PC-9 (cell line): ENCODE data around the gene SPRYD3. TPM values are rescaled to one million over a fixed set of nuclear protein-coding genes. Genes with fewer than 3 reads are reported as not detected.

Experiments used
- BruUV-seq: library from RNA; stranded (reverse); fragments of 400-500 nt; replicated peaks from 2 replicates; lab custom pipeline; 2021; lab: Mats Ljungman, UMichigan
- CTCF ChIA-PET: fragments of 300-600 bp; sonication (Branson Sonifier 250); formaldehyde crosslinking; loops from one replicate; lab custom pipeline; 2022; ENCODE audit warnings: antibody characterized with exemption; lab: Charles Lee
- POLR2A ChIA-PET: fragments of 300-600 bp; sonication (Branson Sonifier 250); formaldehyde crosslinking; loops from one replicate; lab custom pipeline; 2022; ENCODE audit warnings: antibody characterized with exemption; ENCODE audit not compliant: unreplicated experiment; lab: Charles Lee
- DNase-seq, 2 experiments: peaks; one replicate each; pipeline versions ENCODE4 v3.0.0 to v3.0.0-alpha.2; 2015 to 2022; ENCODE audit warnings: mixed read lengths in 1 of 2
- H2AFZ ChIP-seq: fragments of 200-600 bp; sonication (generic); 2 replicates; pipeline ENCODE4 v1.8.1; 2017; ENCODE audit warnings: antibody characterized with exemption
- H3F3A ChIP-seq: fragments of 200-600 bp; sonication (generic); 2 replicates; pipeline ENCODE4 v1.8.1; 2017; ENCODE audit warnings: antibody characterized with exemption, mild to moderate bottlenecking, low read depth; ENCODE audit not compliant: insufficient read depth
- H3K27ac ChIP-seq: fragments of 200-600 bp; sonication (generic); 2 replicates; pipeline ENCODE4 v1.6.1; 2016; ENCODE audit warnings: mixed run types
- H3K27me3 ChIP-seq: fragments of 200-600 bp; sonication (generic); 2 replicates; pipeline ENCODE4 v1.6.1; 2016; ENCODE audit warnings: low read depth, mixed run types; ENCODE audit not compliant: insufficient read depth
- H3K36me3 ChIP-seq: fragments of 200-600 bp; sonication (generic); 2 replicates; pipeline ENCODE4 v1.6.1; 2016; ENCODE audit warnings: low read depth, mixed run types
- H3K4me1 ChIP-seq: fragments of 200-600 bp; sonication (generic); replicated peaks from 2 replicates; pipeline ENCODE4 v1.6.1; 2016; ENCODE audit warnings: mixed run types; ENCODE audit not compliant: insufficient read depth
- H3K4me2 ChIP-seq: fragments of 200-600 bp; sonication (generic); 2 replicates; pipeline ENCODE4 v1.6.1; 2017; ENCODE audit warnings: mixed run types
- H3K4me3 ChIP-seq: fragments of 200-600 bp; sonication (generic); 2 replicates; pipeline ENCODE4 v1.6.1; 2016; ENCODE audit warnings: mixed run types
- H3K79me2 ChIP-seq: fragments of 200-600 bp; sonication (generic); 2 replicates; pipeline ENCODE4 v1.6.1; 2017; ENCODE audit warnings: low read depth, mixed run types
- H3K9me2 ChIP-seq: fragments of 200-600 bp; sonication (generic); 2 replicates; pipeline ENCODE4 v1.8.1; 2017; ENCODE audit warnings: mild to moderate bottlenecking; ENCODE audit not compliant: insufficient read depth
- H3K9me3 ChIP-seq: fragments of 200-600 bp; sonication (generic); 2 replicates; pipeline ENCODE4 v1.8.1; 2016; ENCODE audit warnings: low read depth; ENCODE audit not compliant: insufficient read depth
- H4K20me1 ChIP-seq: fragments of 200-600 bp; sonication (generic); 2 replicates; pipeline ENCODE4 v1.8.1; 2017; ENCODE audit not compliant: insufficient read depth
- EZH2 ChIP-seq: fragments of 200-600 bp; sonication (generic); IDR thresholded peaks from 2 replicates; pipeline ENCODE4 v1.8.0; 2017; ENCODE audit warnings: antibody characterized with exemption, low read depth
- intact Hi-C: fragments of 100-400 bp; cut with micrococcal nuclease; formaldehyde crosslinking; loops from one replicate; pipeline ENCODE4 v1.10.0; 2022; ENCODE audit not compliant: unreplicated experiment
- total RNA-seq: library from RNA; stranded (reverse); gene quantifications from 2 replicates; pipeline ENCODE4 v1.2.3, GENCODE V29; 2021
- TF ChIP-seq, protein P1 (sequence below): fragments of 200-600 bp; sonication (generic); conservative IDR thresholded peaks from 2 replicates; pipeline ENCODE4 v1.6.1; 2017; ENCODE audit warnings: mixed run types, antibody characterized with exemption, mild to moderate bottlenecking, moderate library complexity

SPRYD3 gene
- total RNA-seq, 1 experiment from 2014 or later: 17.2 TPM

DNA sequence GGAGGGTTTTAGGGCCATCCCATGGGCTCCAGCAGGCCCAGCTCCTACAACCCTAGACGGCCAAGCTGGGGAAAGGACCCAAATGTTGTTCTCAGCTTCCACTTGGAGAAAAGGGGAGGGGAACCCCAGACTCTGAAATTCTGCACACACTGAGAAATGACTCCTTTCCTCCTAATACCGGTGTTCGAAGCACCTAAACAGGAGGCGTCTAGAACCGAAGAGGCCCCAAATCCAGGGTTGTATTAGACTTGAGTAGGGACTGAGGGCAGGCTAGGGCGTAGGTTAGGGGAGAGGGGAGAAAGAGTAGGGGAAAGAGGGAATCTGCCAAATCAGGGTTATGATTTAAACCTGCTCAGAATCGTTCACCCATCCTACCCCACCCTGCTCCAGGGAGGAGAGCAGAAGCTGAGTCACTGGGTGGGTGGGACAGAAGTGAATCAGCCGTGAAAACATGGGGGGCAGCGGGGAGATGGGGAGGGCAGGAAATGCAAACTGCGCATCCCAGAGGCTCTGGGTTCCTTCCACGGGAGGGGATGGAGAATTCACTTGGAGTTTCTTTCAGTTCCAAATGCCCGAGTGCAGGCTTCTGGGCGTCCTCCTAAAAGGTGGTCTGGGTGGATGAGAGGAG, 19.3 kb upstream of the SPRYD3 start:
- H3K27ac ChIP-seq: peak overlapping the region; percentile 87

GRCh38 chr12:53097564-53098353, 18.6 kb upstream of the SPRYD3 start, which contains the start of gene IGFBP6:
IGFBP6 (plus strand) TSS chr12:53097667; CDS start chr12:53097718, 51 bp downstream.
- no peaks in the 10 kb centered on the region for H4K20me1 ChIP-seq
- H3K36me3 ChIP-seq: 0 out of 2 replicates have a peak, but pooled peaks cover 6% of the 10 kb centered on the region
- peaks cover 33% of the 10 kb centered on the region; the same call in 1 of the 2 replicates for H3F3A ChIP-seq
- intact Hi-C loops: loop anchor here (2.0 kb wide), 1 partner anchor 19 kb away; the partner anchor contains the start of gene SPRYD3
- H3K79me2 ChIP-seq: no peaks in the 10 kb centered on the region; the same call in 1 of the 2 replicates
- no peaks in the 10 kb centered on the region for H3K9me3 ChIP-seq
- CTCF ChIA-PET: interaction anchor here (0.6 to 3.4 kb wide), 5 partner anchors 18 to 201 kb away, joined by 3 to 16 read pairs (median 3); partner anchors contain the start of gene SPRYD3
- POLR2A ChIA-PET: interaction anchor here (0.6 to 2.0 kb wide), 2 partner anchors 19 to 107 kb away, joined by 6 to 25 read pairs; partner anchors contain the start of gene SPRYD3
- H3K4me3 ChIP-seq: peak within 1 kb of the TSS; percentile 96
- no peaks in the 10 kb centered on the region for H3K27me3 ChIP-seq
- no TSS peak for BruUV-seq
- peaks cover 22% of the 10 kb centered on the region for H3K4me1 ChIP-seq
- DNase-seq: peak in 1 of 2 experiments; percentile 65
- TF ChIP-seq, protein P1, sequence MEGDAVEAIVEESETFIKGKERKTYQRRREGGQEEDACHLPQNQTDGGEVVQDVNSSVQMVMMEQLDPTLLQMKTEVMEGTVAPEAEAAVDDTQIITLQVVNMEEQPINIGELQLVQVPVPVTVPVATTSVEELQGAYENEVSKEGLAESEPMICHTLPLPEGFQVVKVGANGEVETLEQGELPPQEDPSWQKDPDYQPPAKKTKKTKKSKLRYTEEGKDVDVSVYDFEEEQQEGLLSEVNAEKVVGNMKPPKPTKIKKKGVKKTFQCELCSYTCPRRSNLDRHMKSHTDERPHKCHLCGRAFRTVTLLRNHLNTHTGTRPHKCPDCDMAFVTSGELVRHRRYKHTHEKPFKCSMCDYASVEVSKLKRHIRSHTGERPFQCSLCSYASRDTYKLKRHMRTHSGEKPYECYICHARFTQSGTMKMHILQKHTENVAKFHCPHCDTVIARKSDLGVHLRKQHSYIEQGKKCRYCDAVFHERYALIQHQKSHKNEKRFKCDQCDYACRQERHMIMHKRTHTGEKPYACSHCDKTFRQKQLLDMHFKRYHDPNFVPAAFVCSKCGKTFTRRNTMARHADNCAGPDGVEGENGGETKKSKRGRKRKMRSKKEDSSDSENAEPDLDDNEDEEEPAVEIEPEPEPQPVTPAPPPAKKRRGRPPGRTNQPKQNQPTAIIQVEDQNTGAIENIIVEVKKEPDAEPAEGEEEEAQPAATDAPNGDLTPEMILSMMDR: no peak
- TF ChIP-seq EZH2: no peak
- H2AFZ ChIP-seq: peak within 1 kb of the TSS; percentile 96
- no peaks in the 10 kb centered on the region for H3K9me2 ChIP-seq
- H3K27ac ChIP-seq: peak within 1 kb of the TSS; percentile 87
- peak within 1 kb of the TSS; percentile 87 for H3K4me2 ChIP-seq

More for the DNA sequence above, 19.3 kb upstream of the SPRYD3 start:
- DNase-seq: peak; percentile 50 to 59
- Histone ChIP-seq H3K36me3 (0 out of 2 replicates have a peak, but pooled peaks cover 6% of the 10 kb centered on the region), H3K79me2 (no peaks in the 10 kb centered on the region; the same call in 1 of the 2 replicates), H2AFZ (peak overlapping the region; percentile 96), H4K20me1 (no peaks in the 10 kb centered on the region), H3K9me2 (no peaks in the 10 kb centered on the region), H3F3A (peaks cover 33% of the 10 kb centered on the region; the same call in 1 of the 2 replicates), H3K9me3 (no peaks in the 10 kb centered on the region), H3K4me3 (peak overlapping the region; percentile 96), H3K4me2 (peak overlapping the region; percentile 87), H3K27me3 (no peaks in the 10 kb centered on the region), H3K4me1 (peaks cover 22% of the 10 kb centered on the region)
- ChIA-PET POLR2A (interaction anchor here (0.5 to 2.0 kb wide), 5 partner anchors 19 to 283 kb away, joined by 4 to 25 read pairs (median 6); partner anchors contain the start of genes KRT8 and SPRYD3), CTCF (interaction anchor here (0.6 to 3.4 kb wide), 8 partner anchors 18 to 223 kb away, joined by 3 to 22 read pairs (median 4); partner anchors contain the start of genes AAAS and SPRYD3)
- intact Hi-C loops: loop anchor here (2.0 kb wide), 1 partner anchor 20 kb away; the partner anchor contains the start of gene SPRYD3
- no peak for TF ChIP-seq EZH2
- TF ChIP-seq, protein P1: no peak
- TSS peak; percentile 84 for BruUV-seq

DNA sequence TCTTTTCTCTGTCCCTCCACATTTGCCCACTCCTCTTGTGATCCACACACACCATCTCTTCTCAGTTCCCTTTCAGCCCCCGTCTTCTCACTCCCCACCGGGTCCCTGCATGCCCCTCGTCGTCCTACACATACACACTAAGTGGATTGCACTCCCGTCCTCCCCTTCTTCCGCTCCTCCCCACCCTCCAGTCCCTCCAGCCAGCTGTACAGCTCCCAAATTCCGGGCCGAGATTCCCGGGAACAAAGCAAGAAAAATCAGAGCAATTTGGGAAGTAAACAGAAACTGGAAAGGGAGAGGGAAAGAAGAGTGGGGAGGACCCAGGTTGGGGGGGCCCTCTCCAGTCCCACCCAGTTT, 18.0 kb upstream of the SPRYD3 start:
- POLR2A ChIA-PET: interaction anchor here (0.6 kb wide), 1 partner anchor 29 kb away, joined by 3 read pairs; no protein-coding TSS in a partner anchor
- Histone ChIP-seq H4K20me1 (no peaks in the 10 kb centered on the region), H3K79me2 (no peaks in the 10 kb centered on the region; the same call in 1 of the 2 replicates), H3K4me1 (peaks cover 22% of the 10 kb centered on the region), H2AFZ (peak overlapping the region; percentile 96), H3K9me2 (no peaks in the 10 kb centered on the region), H3K36me3 (0 out of 2 replicates have a peak, but pooled peaks cover 6% of the 10 kb centered on the region), H3K9me3 (no peaks in the 10 kb centered on the region), H3K4me3 (peak overlapping the region; percentile 96), H3K27me3 (no peaks in the 10 kb centered on the region), H3K27ac (peak overlapping the region; percentile 87), H3F3A (peaks cover 33% of the 10 kb centered on the region; the same call in 1 of the 2 replicates), H3K4me2 (peak overlapping the region; percentile 87)
- intact Hi-C loops: no loop called here
- no TSS peak for BruUV-seq
- TF ChIP-seq, protein P1: no peak
- TF ChIP-seq EZH2: no peak
- DNase-seq: no peak
- CTCF ChIA-PET: interaction anchor here (0.7 to 3.4 kb wide), 3 partner anchors 17 to 175 kb away, joined by 3 to 16 read pairs (median 5); partner anchors contain the start of gene SPRYD3
